NCI-H524 (cell line): ENCODE measurements around the gene CFAP251.
"Not testable (repeated sequence)": the region's sequence is repeated elsewhere in the genome, so short reads cannot be mapped to it uniquely, and the experiment has no call there.

Experiments used
- DNase-seq, 2 experiments: peaks; one replicate each; lab custom pipeline; 2025; lab: John Stamatoyannopoulos, UW

Gene CFAP251

GRCh38 chr12:121980191-121980891 lies 61.9 kb downstream of the CFAP251 start:
- no peak for DNase-seq

GRCh38 chr12:121980892-121981272 lies 62.5 kb downstream of the CFAP251 start:
- DNase-seq = no peak

- DNase-seq = no peak
Observed at GRCh38 chr12:121981456-121981855, 63.1 kb downstream of the CFAP251 start.

- no peak for DNase-seq
Observed at GRCh38 chr12:121982950-121983349, 64.6 kb downstream of the CFAP251 start.

GRCh38 chr12:121983536-121984210 lies 65.3 kb downstream of the CFAP251 start:
- no peak for DNase-seq

GRCh38 chr12:121986489-121987245 lies 68.3 kb downstream of the CFAP251 start:
- no peak for DNase-seq

GRCh38 chr12:121988519-121988918 lies 70.1 kb downstream of the CFAP251 start:
- DNase-seq = not testable (repeated sequence)

- no peak for DNase-seq
Observed at GRCh38 chr12:121989276-121990113, 71.1 kb downstream of the CFAP251 start.

- no peak for DNase-seq
Observed at GRCh38 chr12:121990114-121990647, 71.8 kb downstream of the CFAP251 start.

GRCh38 chr12:121990692-121991603 lies 72.6 kb downstream of the CFAP251 start:
- DNase-seq = peak; percentile 38 to 79

- DNase-seq = no peak
Observed at GRCh38 chr12:121992059-121992879, 73.9 kb downstream of the CFAP251 start.

GRCh38 chr12:121996050-121996944 lies 77.9 kb downstream of the CFAP251 start:
- no peak for DNase-seq

GRCh38 chr12:121996945-121997612 lies 78.7 kb downstream of the CFAP251 start:
- DNase-seq = no peak

- DNase-seq = peak; percentile 14 to 54
Observed at GRCh38 chr12:122001466-122002209, 83.2 kb downstream of the CFAP251 start.

GRCh38 chr12:122003651-122004611 lies 85.5 kb downstream of the CFAP251 start:
- DNase-seq = no peak

GRCh38 chr12:122004633-122005071 lies 86.3 kb downstream of the CFAP251 start:
- no peak for DNase-seq
